Tibial nerve (tissue), 4 donors: ENCODE data around the gene UGT1A7. TPM values are rescaled to one million over a fixed set of nuclear protein-coding genes. Genes with fewer than 3 reads are reported as not detected.

Source experiments
- DNase-seq, 2 donors: peaks; one replicate each; pipeline ENCODE4 v3.0.0-alpha.2; 2019; ENCODE audit warnings: low spot score in 2 of 2
- H3K27ac ChIP-seq, 4 donors: fragments of 200-600 bp; sonication (generic) in 3 of 4; one replicate each; pipeline ENCODE4 v1.5.1; 2017 to 2019; ENCODE audit warnings: mild to moderate bottlenecking in 1 of 4
- H3K27me3 ChIP-seq, 2 donors: fragments of 200-600 bp; sonication (generic) in 1 of 2; one replicate each; pipeline versions ENCODE4 v1.5.1 to v1.6.0; 2017 to 2019
- H3K36me3 ChIP-seq, 3 donors: fragments of 200-600 bp; sonication (generic); one replicate each; pipeline ENCODE4 v1.5.1; 2018 to 2019
- H3K4me1 ChIP-seq, 4 donors: fragments of 200-600 bp; sonication (generic) in 3 of 4; one replicate each; pipeline ENCODE4 v1.5.1; 2017 to 2019
- H3K4me3 ChIP-seq, 4 donors: fragments of 200-600 bp; sonication (generic) in 3 of 4; one replicate each; pipeline ENCODE4 v1.5.1; 2017 to 2019; ENCODE audit warnings: mild to moderate bottlenecking in 1 of 4, moderate library complexity in 1 of 4
- H3K9me3 ChIP-seq, 4 donors: fragments of 200-600 bp; sonication (generic) in 3 of 4; one replicate each; pipeline ENCODE4 v1.5.1; 2017 to 2019
- CTCF ChIP-seq, 5 experiments: fragments of 200-600 bp in 3 of 5; fragments of 450-650 bp in 2 of 5; sonication (generic) in 3 of 5; IDR thresholded peaks; one replicate each; pipeline ENCODE4 v1.5.1; 2016 to 2019; ENCODE audit warnings: antibody characterized with exemption in 5 of 5, mild to moderate bottlenecking in 3 of 5, moderate library complexity in 2 of 5
- EP300 ChIP-seq, 2 donors: sonication (generic); formaldehyde crosslinking; IDR thresholded peaks; one replicate each; pipeline ENCODE4 v1.6.1; 2017; ENCODE audit warnings: antibody characterized with exemption in 2 of 2, mild to moderate bottlenecking in 1 of 2
- POLR2A ChIP-seq, 2 donors: fragments of 450-650 bp; IDR thresholded peaks; one replicate each; pipeline ENCODE4 v1.6.1; 2017; ENCODE audit warnings: antibody characterized with exemption in 2 of 2, mild to moderate bottlenecking in 2 of 2, moderate library complexity in 2 of 2
- WGBS, 2 donors: methylation state at CpG; one replicate each; pipeline ENCODE4 v1.1.5; 2018; 5-methylcytosine and 5-hydroxymethylcytosine counted together
- total RNA-seq, 4 donors: library from RNA; depleted of rRNA; stranded (reverse); fragments of >200 nt; gene quantifications; one replicate each; pipeline ENCODE4 v1.1.0, GENCODE V29; 2016

Gene UGT1A7
- total RNA-seq, 4 donors from 2014 or later, result not detected

- H3K27ac ChIP-seq, result no peak overlapping the region
- H3K27me3 ChIP-seq, result no peaks in the 10 kb centered on the region
- no peaks in the 10 kb centered on the region for H3K9me3 ChIP-seq
- no peak for DNase-seq
- H3K4me1 ChIP-seq, result no peaks in the 10 kb centered on the region
- H3K36me3 ChIP-seq, result no peaks in the 10 kb centered on the region
- no peak overlapping the region for H3K4me3 ChIP-seq
- 78 to 81% methylated on average over 7 of the region's 7 CpGs for WGBS, 2 donors
- TF ChIP-seq POLR2A (IDR thresholded peaks at IDR 0.05) (no peak), EP300 (IDR thresholded peaks at IDR 0.05) (no peak), CTCF (IDR thresholded peaks at IDR 0.05) (no peak)
Observed at GRCh38 chr2:233800208-233800607, 118.5 kb downstream of the UGT1A7 start.

GRCh38 chr2:233801357-233802131, 119.8 kb downstream of the UGT1A7 start:
- Histone ChIP-seq H3K4me1 (no peaks in the 10 kb centered on the region), H3K27me3 (no peaks in the 10 kb centered on the region), H3K36me3 (no peaks in the 10 kb centered on the region), H3K4me3 (no peak overlapping the region), H3K9me3 (no peaks in the 10 kb centered on the region), H3K27ac (no peak overlapping the region)
- no peak for TF ChIP-seq EP300 (IDR thresholded peaks at IDR 0.05)
- no peak for TF ChIP-seq POLR2A (IDR thresholded peaks at IDR 0.05)
- no peak for TF ChIP-seq CTCF (IDR thresholded peaks at IDR 0.05)
- no peak for DNase-seq
- WGBS, 2 donors, result 75 to 79% methylated on average over 9 of the region's 9 CpGs

- no peaks in the 10 kb centered on the region for H3K9me3 ChIP-seq
- no peaks in the 10 kb centered on the region for H3K27me3 ChIP-seq
- no peaks in the 10 kb centered on the region for H3K36me3 ChIP-seq
- no peak overlapping the region for H3K4me3 ChIP-seq
- no peak overlapping the region for H3K27ac ChIP-seq
- DNase-seq, result no peak
- WGBS, 2 donors, result 68 to 78% methylated on average over 3 of the region's 3 CpGs
- TF ChIP-seq POLR2A (IDR thresholded peaks at IDR 0.05), result no peak
- TF ChIP-seq EP300 (IDR thresholded peaks at IDR 0.05), result no peak
- no peak for TF ChIP-seq CTCF (IDR thresholded peaks at IDR 0.05)
- H3K4me1 ChIP-seq, result no peaks in the 10 kb centered on the region
Observed at GRCh38 chr2:233802132-233802815, 120.6 kb downstream of the UGT1A7 start.

GRCh38 chr2:233803292-233803911, 121.7 kb downstream of the UGT1A7 start:
- no peak for DNase-seq
- 73 to 82% methylated on average over 2 of the region's 2 CpGs for whole genome bisulfite sequencing, 2 donors
- no peaks in the 10 kb centered on the region for H3K27me3 ChIP-seq
- TF ChIP-seq POLR2A (IDR thresholded peaks at IDR 0.05) (no peak), EP300 (IDR thresholded peaks at IDR 0.05) (no peak), CTCF (IDR thresholded peaks at IDR 0.05) (no peak)
- H3K9me3 ChIP-seq, result no peaks in the 10 kb centered on the region
- H3K4me1 ChIP-seq, result no peaks in the 10 kb centered on the region
- no peaks in the 10 kb centered on the region for H3K36me3 ChIP-seq
- no peak overlapping the region for H3K4me3 ChIP-seq
- no peak overlapping the region for H3K27ac ChIP-seq

- TF ChIP-seq EP300 (IDR thresholded peaks at IDR 0.05), result no peak
- TF ChIP-seq POLR2A (IDR thresholded peaks at IDR 0.05), result no peak
- TF ChIP-seq CTCF (IDR thresholded peaks at IDR 0.05), result no peak
- Histone ChIP-seq H3K9me3 (no peaks in the 10 kb centered on the region), H3K27me3 (no peaks in the 10 kb centered on the region), H3K27ac (no peak overlapping the region), H3K4me3 (no peak overlapping the region), H3K36me3 (no peaks in the 10 kb centered on the region), H3K4me1 (no peaks in the 10 kb centered on the region)
- 68% methylated on average over 8 of the region's 8 CpGs for WGBS, 2 donors
- DNase-seq, result no peak
Observed at GRCh38 chr2:233803994-233804393, 122.3 kb downstream of the UGT1A7 start.
